GM23248 (cell line): Measurements from ENCODE around the gene CD163L1. TPM values are rescaled to one million over a fixed set of nuclear protein-coding genes. Genes with fewer than 3 reads are reported as not detected.

Source experiments
- DNase-seq: peaks from one replicate; pipeline ENCODE4 v3.0.0-alpha.2; 2015
- H2AFZ ChIP-seq: fragments of 200-600 bp; sonication (generic); 2 replicates; pipeline ENCODE4 v1.6.1; 2016; ENCODE audit warnings: antibody characterized with exemption
- H3F3A ChIP-seq: fragments of 200-600 bp; sonication (generic); 2 replicates; pipeline ENCODE4 v1.6.1; 2016; ENCODE audit warnings: mild to moderate bottlenecking, antibody characterized with exemption, mixed run types; ENCODE audit not compliant: insufficient read depth
- H3K27ac ChIP-seq: fragments of 200-600 bp; sonication (generic); 2 replicates; pipeline ENCODE4 v1.5.1; 2016; ENCODE audit warnings: mild to moderate bottlenecking
- H3K27me3 ChIP-seq: fragments of 200-600 bp; sonication (generic); replicated peaks from 2 replicates; pipeline ENCODE4 v1.6.1; 2016; ENCODE audit warnings: mild to moderate bottlenecking; ENCODE audit not compliant: insufficient read depth
- H3K36me3 ChIP-seq: fragments of 200-600 bp; sonication (generic); 2 replicates; pipeline ENCODE4 v1.6.1; 2016; ENCODE audit warnings: low read depth, mild to moderate bottlenecking
- H3K4me1 ChIP-seq: fragments of 200-600 bp; sonication (generic); 2 replicates; pipeline ENCODE4 v1.6.1; 2016; ENCODE audit warnings: mild to moderate bottlenecking; ENCODE audit not compliant: insufficient read depth
- H3K4me2 ChIP-seq: fragments of 200-600 bp; sonication (generic); one replicate; pipeline ENCODE4 v1.6.1; 2016; ENCODE audit warnings: mild to moderate bottlenecking; ENCODE audit not compliant: unreplicated experiment
- H3K4me3 ChIP-seq: fragments of 200-600 bp; sonication (generic); 2 replicates; pipeline ENCODE4 v1.5.1; 2016; ENCODE audit warnings: mild to moderate bottlenecking
- H3K79me2 ChIP-seq: fragments of 200-600 bp; sonication (generic); 2 replicates; pipeline ENCODE4 v1.6.1; 2016; ENCODE audit warnings: mild to moderate bottlenecking; ENCODE audit not compliant: insufficient read depth
- H3K9ac ChIP-seq: fragments of 200-600 bp; sonication (generic); 2 replicates; pipeline ENCODE4 v1.6.1; 2016; ENCODE audit warnings: mild to moderate bottlenecking
- H3K9me2 ChIP-seq: fragments of 200-600 bp; sonication (generic); 2 replicates; pipeline ENCODE4 v1.6.1; 2016; ENCODE audit warnings: mixed run types, mild to moderate bottlenecking, moderate library complexity; ENCODE audit not compliant: insufficient read depth
- H3K9me3 ChIP-seq: fragments of 200-600 bp; sonication (generic); one replicate; pipeline ENCODE4 v1.6.1; 2017; ENCODE audit warnings: low read depth
- H4K20me1 ChIP-seq: fragments of 200-600 bp; sonication (generic); 2 replicates; pipeline ENCODE4 v1.6.0; 2016; ENCODE audit not compliant: insufficient read depth
- EZH2 ChIP-seq: fragments of 200-600 bp; sonication (generic); IDR thresholded peaks from 2 replicates; pipeline ENCODE4 v1.6.1; 2018; ENCODE audit warnings: antibody characterized with exemption, mild to moderate bottlenecking; ENCODE audit not compliant: insufficient read depth, poor library complexity, severe bottlenecking
- EZH2phosphoT487 ChIP-seq: fragments of 200-600 bp; sonication (generic); IDR thresholded peaks from 2 replicates; pipeline ENCODE4 v1.6.1; 2018; ENCODE audit warnings: antibody characterized with exemption, moderate library complexity, mild to moderate bottlenecking, low read depth; ENCODE audit not compliant: insufficient read depth
- WGBS, 2 experiments: methylation state at CpG; one replicate each; pipeline ENCODE4 v1.1.6; 2015 to 2017; ENCODE audit warnings: low lambda C conversion rate in 2 of 2, low coverage in 1 of 2; ENCODE audit errors: missing lambda C conversion rate in 2 of 2; 5-methylcytosine and 5-hydroxymethylcytosine counted together
- in situ Hi-C: fragments of 300-500 bp; cut with MboI; formaldehyde crosslinking; loops from 2 replicates; pipeline ENCODE4 v1.15.0; 2020
- polyA plus RNA-seq: library from polyadenylated mRNA; unstranded; fragments of >200 nt; fragmentation: Nextera tagmentation; extraction: Ambion mirVana; gene quantifications from 2 replicates; pipeline ENCODE4 v1.2.1, GENCODE V29; 2016
- total RNA-seq: library from RNA; depleted of rRNA; stranded (reverse); fragments of >200 nt; shearing (Covaris generic); gene quantifications from 2 replicates; pipeline ENCODE4 v1.2.3, GENCODE V29; 2014

The CD163L1 gene
- total and polyA plus RNA-seq, 2 experiments from 2014 or later, result 0.43 to 2.5 TPM

- peak; percentile 48 for DNase-seq
- Histone ChIP-seq H2AFZ (no peak overlapping the region), H4K20me1 (no peaks in the 10 kb centered on the region), H3K9ac (no peak overlapping the region), H3K4me1 (no peaks in the 10 kb centered on the region), H3K4me2 (no peak overlapping the region), H3K27me3 (peaks cover 24% of the 10 kb centered on the region; the same call in 1 of the 2 replicates), H3K36me3 (no peaks in the 10 kb centered on the region), H3K9me3 (no peaks in the 10 kb centered on the region), H3K9me2 (no peaks in the 10 kb centered on the region), H3F3A (no peaks in the 10 kb centered on the region), H3K27ac (no peak overlapping the region), H3K79me2 (no peaks in the 10 kb centered on the region), H3K4me3 (no peak overlapping the region)
- WGBS, 2 experiments, result 23 to 29% methylated on average over 4 of the region's 4 CpGs
- in situ Hi-C loops, result no loop called here
- TF ChIP-seq EZH2phosphoT487 (no peak), EZH2 (no peak)
Observed at GRCh38 chr12:7354529-7354928, 89.4 kb downstream of the CD163L1 start.

GRCh38 chr12:7352661-7353060, 91.3 kb downstream of the CD163L1 start:
- TF ChIP-seq EZH2phosphoT487 (no peak), EZH2 (no peak)

GRCh38 chr12:7351177-7351576, 92.8 kb downstream of the CD163L1 start:
- no peaks in the 10 kb centered on the region for H3K36me3 ChIP-seq
- H2AFZ ChIP-seq, result no peak overlapping the region
- no peak for DNase-seq
- no peaks in the 10 kb centered on the region for H3K79me2 ChIP-seq
- TF ChIP-seq EZH2 (no peak), EZH2phosphoT487 (no peak)
- no peak overlapping the region for H3K4me2 ChIP-seq
- H4K20me1 ChIP-seq, result no peaks in the 10 kb centered on the region
- no peak overlapping the region for H3K27ac ChIP-seq
- H3K27me3 ChIP-seq, result 0 out of 2 replicates have a peak, but pooled peaks cover 6% of the 10 kb centered on the region
- WGBS, 2 experiments, result 3 to 5% methylated on average over 2 of the region's 2 CpGs
- no peaks in the 10 kb centered on the region for H3K9me2 ChIP-seq
- H3K4me3 ChIP-seq, result no peak overlapping the region
- no peaks in the 10 kb centered on the region for H3K4me1 ChIP-seq
- in situ Hi-C loops, result no loop called here
- no peaks in the 10 kb centered on the region for H3K9me3 ChIP-seq
- no peak overlapping the region for H3K9ac ChIP-seq
- no peaks in the 10 kb centered on the region for H3F3A ChIP-seq

More at GRCh38 chr12:7352661-7353060, 91.3 kb downstream of the CD163L1 start:
- no peak overlapping the region for H3K9ac ChIP-seq
- H3K4me3 ChIP-seq, result no peak overlapping the region
- no peak overlapping the region for H2AFZ ChIP-seq
- H3K27ac ChIP-seq, result no peak overlapping the region
- in situ Hi-C loops, result no loop called here
- no peaks in the 10 kb centered on the region for H3K79me2 ChIP-seq
- no peaks in the 10 kb centered on the region for H3F3A ChIP-seq
- no peaks in the 10 kb centered on the region for H3K4me1 ChIP-seq
- no peaks in the 10 kb centered on the region for H3K9me2 ChIP-seq
- H4K20me1 ChIP-seq, result no peaks in the 10 kb centered on the region
- no peaks in the 10 kb centered on the region for H3K9me3 ChIP-seq
- no peak for DNase-seq
- H3K27me3 ChIP-seq, result peaks cover 10% of the 10 kb centered on the region; the same call in 1 of the 2 replicates
- H3K36me3 ChIP-seq, result no peaks in the 10 kb centered on the region
- H3K4me2 ChIP-seq, result no peak overlapping the region

GRCh38 chr12:7349418-7349817, 94.5 kb downstream of the CD163L1 start:
- Histone ChIP-seq H2AFZ (no peak overlapping the region), H3K9ac (no peak overlapping the region), H3K79me2 (no peaks in the 10 kb centered on the region), H3K4me1 (no peaks in the 10 kb centered on the region), H3K9me2 (no peaks in the 10 kb centered on the region), H3K36me3 (no peaks in the 10 kb centered on the region), H3K4me3 (no peak overlapping the region), H3K9me3 (no peaks in the 10 kb centered on the region), H3K27ac (no peak overlapping the region), H3F3A (no peaks in the 10 kb centered on the region), H3K4me2 (no peak overlapping the region), H4K20me1 (no peaks in the 10 kb centered on the region), H3K27me3 (0 out of 2 replicates have a peak, but pooled peaks cover 6% of the 10 kb centered on the region)
- WGBS, 2 experiments, result 32 to 46% methylated on average over 4 of the region's 4 CpGs
- TF ChIP-seq EZH2phosphoT487 (no peak), EZH2 (no peak)
- no peak for DNase-seq
- in situ Hi-C loops, result no loop called here
